Neural progenitor cell (in vitro differentiated cells): ENCODE results near the gene VPS72. TPM values are rescaled to one million over a fixed set of nuclear protein-coding genes. Genes with fewer than 3 reads are reported as not detected.

Experiments used
- DNase-seq: peaks from one replicate; pipeline ENCODE4 v3.0.0-alpha.2; 2016; ENCODE audit warnings: low spot score
- H2AFZ ChIP-seq: fragments of 200-600 bp; sonication (generic); replicated peaks from 2 replicates; pipeline ENCODE4 v1.6.1; 2016; ENCODE audit warnings: antibody characterized with exemption
- H3F3A ChIP-seq: fragments of 200-600 bp; sonication (generic); 2 replicates; pipeline ENCODE4 v1.6.1; 2016; ENCODE audit warnings: antibody characterized with exemption, low read depth
- H3K27ac ChIP-seq: fragments of 200-600 bp; sonication (generic); 2 replicates; pipeline ENCODE4 v1.5.1; 2016; ENCODE audit warnings: mild to moderate bottlenecking
- H3K27me3 ChIP-seq: fragments of 200-600 bp; sonication (generic); 2 replicates; pipeline ENCODE4 v1.6.1; 2016; ENCODE audit warnings: mild to moderate bottlenecking, moderate library complexity
- H3K36me3 ChIP-seq: fragments of 200-600 bp; sonication (generic); 2 replicates; pipeline ENCODE4 v1.5.1; 2016
- H3K4me1 ChIP-seq: fragments of 200-600 bp; sonication (generic); 2 replicates; pipeline ENCODE4 v1.6.1; 2016; ENCODE audit warnings: mixed run types
- H3K4me2 ChIP-seq: fragments of 200-600 bp; sonication (generic); 2 replicates; pipeline ENCODE4 v1.6.1; 2016
- H3K4me3 ChIP-seq: fragments of 200-600 bp; sonication (generic); 2 replicates; pipeline ENCODE4 v1.5.1; 2016
- H3K79me2 ChIP-seq: fragments of 200-600 bp; sonication (generic); 2 replicates; pipeline ENCODE4 v1.6.1; 2016; ENCODE audit warnings: low read depth
- H3K9ac ChIP-seq: fragments of 200-600 bp; sonication (generic); 2 replicates; pipeline ENCODE4 v1.6.1; 2016
- H3K9me3 ChIP-seq: fragments of 200-600 bp; sonication (generic); 2 replicates; pipeline ENCODE4 v1.5.1; 2016; ENCODE audit warnings: low read depth
- H4K20me1 ChIP-seq: fragments of 200-600 bp; sonication (generic); 2 replicates; pipeline ENCODE4 v1.6.1; 2016; ENCODE audit warnings: low read depth
- H3K27ac Mint-ChIP-seq: 3 replicates; pipeline ENCODE4 v1.8.0; 2021; ENCODE audit warnings: mixed read lengths
- H3K27me3 Mint-ChIP-seq: 2 replicates; pipeline ENCODE4 v1.8.0; 2022; ENCODE audit warnings: low read depth, mild to moderate bottlenecking, inconsistent platforms, moderate library complexity, mixed read lengths; ENCODE audit not compliant: insufficient read depth
- H3K36me3 Mint-ChIP-seq: 3 replicates; pipeline ENCODE4 v1.8.0; 2021; ENCODE audit warnings: mixed read lengths
- H3K4me1 Mint-ChIP-seq: 3 replicates; pipeline ENCODE4 v1.8.0; 2021; ENCODE audit warnings: mixed read lengths
- H3K4me3 Mint-ChIP-seq: 3 replicates; pipeline ENCODE4 v1.8.0; 2021; ENCODE audit warnings: mild to moderate bottlenecking, moderate library complexity, mixed read lengths
- H3K9me3 Mint-ChIP-seq: 3 replicates; pipeline ENCODE4 v1.8.0; 2020; ENCODE audit warnings: mixed read lengths
- CTCF ChIP-seq: fragments of 200-600 bp; sonication (generic); IDR thresholded peaks from 2 replicates; pipeline ENCODE4 v1.5.1; 2017; ENCODE audit warnings: antibody characterized with exemption, mild to moderate bottlenecking
- EZH2 ChIP-seq: fragments of 200-600 bp; sonication (generic); IDR thresholded peaks from 2 replicates; pipeline ENCODE4 v1.6.1; 2017; ENCODE audit warnings: antibody characterized with exemption, mild to moderate bottlenecking, moderate library complexity
- EZH2phosphoT487 ChIP-seq: fragments of 200-600 bp; sonication (generic); IDR thresholded peaks from 2 replicates; pipeline ENCODE4 v1.6.1; 2017; ENCODE audit warnings: antibody characterized with exemption
- total RNA-seq: library from RNA; depleted of rRNA; stranded (reverse); fragments of >200 nt; gene quantifications from 2 replicates; pipeline ENCODE4 v1.2.3, GENCODE V29; 2015; ENCODE audit warnings: low replicate concordance

Gene VPS72
- total RNA-seq, 1 donor from 2014 or later: 117 TPM

- H3K79me2 ChIP-seq: no peaks in the 10 kb centered on the region
- H3K36me3 Mint-ChIP-seq: peaks cover 12% of the 10 kb centered on the region
- peak overlapping the region; percentile 91 for H3K4me2 ChIP-seq
- H3K27ac Mint-ChIP-seq: peak overlapping the region; percentile 87
- peaks cover 16% of the 10 kb centered on the region for H3K27me3 Mint-ChIP-seq
- H3K4me3 Mint-ChIP-seq: peak overlapping the region; percentile 91
- H3K4me3 ChIP-seq: peak overlapping the region; percentile 91
- no peaks in the 10 kb centered on the region for H3K9me3 Mint-ChIP-seq
- peaks cover 32% of the 10 kb centered on the region for H3K27me3 ChIP-seq
- DNase-seq: peak; percentile 18
- H3K36me3 ChIP-seq: no peaks in the 10 kb centered on the region
- no peak overlapping the region for H3K9ac ChIP-seq
- peaks cover 39% of the 10 kb centered on the region for H3K4me1 Mint-ChIP-seq
- H2AFZ ChIP-seq: no peak overlapping the region
- no peak overlapping the region for H3K27ac ChIP-seq
- H3F3A ChIP-seq: peaks cover 27% of the 10 kb centered on the region
- peaks cover 30% of the 10 kb centered on the region for H3K4me1 ChIP-seq
- no peaks in the 10 kb centered on the region for H3K9me3 ChIP-seq
- TF ChIP-seq EZH2phosphoT487 (no peak), CTCF (no peak), EZH2 (no peak)
- peaks cover 26% of the 10 kb centered on the region for H4K20me1 ChIP-seq
These were observed 45.3 kb downstream of the VPS72 start for GRCh38 chr1:151144474-151145303.

GRCh38 chr1:151143986-151144385, 46.0 kb downstream of the VPS72 start:
- Histone ChIP-seq H3K4me1 (peaks cover 30% of the 10 kb centered on the region), H3K79me2 (no peaks in the 10 kb centered on the region), H3K9ac (no peak overlapping the region), H4K20me1 (peaks cover 26% of the 10 kb centered on the region), H3K4me3 (peak overlapping the region; percentile 8), H3K36me3 (no peaks in the 10 kb centered on the region), H3K4me2 (peak overlapping the region; percentile 91), H2AFZ (no peak overlapping the region), H3K27me3 (peaks cover 32% of the 10 kb centered on the region), H3F3A (peaks cover 27% of the 10 kb centered on the region), H3K27ac (no peak overlapping the region), H3K9me3 (no peaks in the 10 kb centered on the region)
- no peak overlapping the region for H3K27ac Mint-ChIP-seq
- peaks cover 17% of the 10 kb centered on the region for H3K36me3 Mint-ChIP-seq
- TF ChIP-seq EZH2: no peak
- no peak for TF ChIP-seq CTCF
- TF ChIP-seq EZH2phosphoT487: no peak
- peaks cover 16% of the 10 kb centered on the region for H3K27me3 Mint-ChIP-seq
- H3K9me3 Mint-ChIP-seq: no peaks in the 10 kb centered on the region
- H3K4me1 Mint-ChIP-seq: peaks cover 39% of the 10 kb centered on the region
- peak overlapping the region; percentile 91 for H3K4me3 Mint-ChIP-seq
- DNase-seq: peak; percentile 29

- H3K4me1 Mint-ChIP-seq: peaks cover 39% of the 10 kb centered on the region
- no peak overlapping the region for H3K4me3 ChIP-seq
- H3K9me3 Mint-ChIP-seq: no peaks in the 10 kb centered on the region
- peaks cover 26% of the 10 kb centered on the region for H3F3A ChIP-seq
- H3K4me1 ChIP-seq: peaks cover 30% of the 10 kb centered on the region
- peaks cover 18% of the 10 kb centered on the region for H3K27me3 Mint-ChIP-seq
- no peak overlapping the region for H3K9ac ChIP-seq
- no peak overlapping the region for H3K27ac ChIP-seq
- H3K36me3 ChIP-seq: no peaks in the 10 kb centered on the region
- no peak overlapping the region for H2AFZ ChIP-seq
- H3K27me3 ChIP-seq: peaks cover 27% of the 10 kb centered on the region
- peak overlapping the region; percentile 27 for H3K27ac Mint-ChIP-seq
- no peaks in the 10 kb centered on the region for H3K9me3 ChIP-seq
- peaks cover 13% of the 10 kb centered on the region for H3K36me3 Mint-ChIP-seq
- peak; percentile 13 for DNase-seq
- peak overlapping the region; percentile 77 for H3K4me3 Mint-ChIP-seq
- no peaks in the 10 kb centered on the region for H3K79me2 ChIP-seq
- H3K4me2 ChIP-seq: no peak overlapping the region
- no peak for TF ChIP-seq CTCF
- TF ChIP-seq EZH2phosphoT487: no peak
- TF ChIP-seq EZH2: no peak
- H4K20me1 ChIP-seq: peaks cover 26% of the 10 kb centered on the region
These were observed 47.0 kb downstream of the VPS72 start for GRCh38 chr1:151143057-151143435.
